Endothelial cell of umbilical vein (primary cell): ENCODE measurements around the gene DNAH1.

Source experiments
- EZH2 ChIP-seq: IDR thresholded peaks from 2 replicates; pipeline ENCODE4 v1.6.1; 2012; ENCODE audit warnings: borderline replicate concordance, low read depth, mild to moderate bottlenecking, moderate library complexity, low read length, inconsistent platforms; ENCODE audit not compliant: severe bottlenecking
- JUN ChIP-seq: IDR thresholded peaks from 2 replicates; pipeline ENCODE4 v1.6.1; 2011; ENCODE audit warnings: borderline replicate concordance, low read depth; ENCODE audit not compliant: insufficient read length, insufficient read depth
- POLR2A ChIP-seq: IDR thresholded peaks from 2 replicates; pipeline ENCODE4 v1.6.1; 2012; ENCODE audit warnings: low read depth, mild to moderate bottlenecking, control low read depth, low read length
- POLR2AphosphoS5 ChIP-seq: IDR thresholded peaks from 2 replicates; pipeline ENCODE4 v1.6.1; 2012; ENCODE audit warnings: low read depth, mild to moderate bottlenecking, control low read depth, low read length, moderate library complexity; ENCODE audit not compliant: insufficient read depth
- TF ChIP-seq, protein P1 (sequence below), 2 donors: IDR thresholded peaks; 1 replicate in 1 of 2; 2 replicates in 1 of 2; pipeline ENCODE4 v1.5.1; 2011; ENCODE audit warnings: low read length in 2 of 2, mild to moderate bottlenecking in 2 of 2, moderate library complexity in 2 of 2, control low read depth in 1 of 2, inconsistent platforms in 1 of 2, low read depth in 1 of 2; ENCODE audit not compliant: insufficient read depth in 1 of 2; ENCODE audit errors: extremely low read depth in 1 of 2

DNA sequence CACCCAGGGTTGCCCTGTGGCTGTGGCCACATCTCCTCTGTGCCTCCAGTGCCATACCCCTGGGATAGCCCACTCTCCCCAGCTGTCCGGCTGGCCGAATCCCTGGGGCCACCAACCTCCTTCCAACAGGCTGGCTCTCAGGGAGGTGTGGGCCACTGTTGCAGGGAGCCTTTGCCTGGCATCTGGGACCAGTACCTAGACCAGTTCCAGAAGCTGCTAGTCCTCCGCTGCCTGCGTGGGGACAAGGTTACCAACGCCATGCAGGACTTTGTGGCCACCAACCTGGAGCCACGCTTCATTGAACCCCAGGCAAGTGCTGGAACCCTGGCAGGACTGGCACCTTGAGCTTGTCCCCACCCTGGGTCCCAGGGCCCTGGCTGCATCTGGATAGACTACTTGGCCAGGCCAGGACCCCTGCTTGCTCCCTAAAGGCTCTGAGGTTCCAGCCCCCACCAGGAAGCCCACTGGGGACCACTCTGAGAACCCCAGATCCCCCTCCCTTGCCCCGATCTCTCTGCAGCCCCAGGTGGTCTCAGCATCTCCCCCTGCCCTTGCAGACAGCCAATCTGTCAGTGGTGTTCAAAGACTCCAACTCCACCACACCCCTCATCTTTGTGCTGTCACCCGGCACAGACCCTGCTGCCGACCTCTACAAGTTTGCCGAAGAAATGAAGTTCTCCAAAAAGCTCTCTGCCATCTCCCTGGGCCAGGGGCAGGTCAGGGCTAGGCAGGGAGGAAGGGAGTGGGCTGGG is 78.8 kb downstream of the DNAH1 start:
- TF ChIP-seq, protein P1, sequence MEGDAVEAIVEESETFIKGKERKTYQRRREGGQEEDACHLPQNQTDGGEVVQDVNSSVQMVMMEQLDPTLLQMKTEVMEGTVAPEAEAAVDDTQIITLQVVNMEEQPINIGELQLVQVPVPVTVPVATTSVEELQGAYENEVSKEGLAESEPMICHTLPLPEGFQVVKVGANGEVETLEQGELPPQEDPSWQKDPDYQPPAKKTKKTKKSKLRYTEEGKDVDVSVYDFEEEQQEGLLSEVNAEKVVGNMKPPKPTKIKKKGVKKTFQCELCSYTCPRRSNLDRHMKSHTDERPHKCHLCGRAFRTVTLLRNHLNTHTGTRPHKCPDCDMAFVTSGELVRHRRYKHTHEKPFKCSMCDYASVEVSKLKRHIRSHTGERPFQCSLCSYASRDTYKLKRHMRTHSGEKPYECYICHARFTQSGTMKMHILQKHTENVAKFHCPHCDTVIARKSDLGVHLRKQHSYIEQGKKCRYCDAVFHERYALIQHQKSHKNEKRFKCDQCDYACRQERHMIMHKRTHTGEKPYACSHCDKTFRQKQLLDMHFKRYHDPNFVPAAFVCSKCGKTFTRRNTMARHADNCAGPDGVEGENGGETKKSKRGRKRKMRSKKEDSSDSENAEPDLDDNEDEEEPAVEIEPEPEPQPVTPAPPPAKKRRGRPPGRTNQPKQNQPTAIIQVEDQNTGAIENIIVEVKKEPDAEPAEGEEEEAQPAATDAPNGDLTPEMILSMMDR (IDR thresholded peaks at IDR 0.05; ENCODE audit: extremely low read depth in 1 of 2, insufficient read depth in 1 of 2, low read depth in 1 of 2, low read length in 2 of 2) = no peak
- TF ChIP-seq EZH2 = no peak
- TF ChIP-seq JUN = no peak
- TF ChIP-seq POLR2A = no peak
- TF ChIP-seq POLR2AphosphoS5 = no peak
